ENCODE results near the gene TOGARAM2.

DNA sequence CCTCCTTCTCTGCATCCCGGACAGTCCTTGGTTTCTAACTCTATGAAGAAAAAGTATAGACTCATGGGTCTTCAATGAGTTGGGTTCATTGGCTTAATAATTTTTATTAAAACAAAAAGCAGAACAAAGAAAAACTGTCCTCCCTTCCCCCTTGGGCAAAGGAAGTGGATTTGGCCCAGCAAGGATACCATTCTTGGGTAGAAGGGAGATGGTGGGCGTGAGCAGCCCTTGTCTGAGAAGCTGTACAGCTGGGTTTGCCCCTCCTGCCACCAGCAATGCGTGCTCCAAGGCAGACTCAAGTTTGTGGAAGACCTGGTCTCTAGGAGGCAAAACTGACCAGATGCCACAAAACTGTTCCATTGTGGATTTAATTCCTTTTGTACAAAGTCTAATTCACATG lies 80.5 kb downstream of the TOGARAM2 start:
- TF ChIP-seq, protein P1, sequence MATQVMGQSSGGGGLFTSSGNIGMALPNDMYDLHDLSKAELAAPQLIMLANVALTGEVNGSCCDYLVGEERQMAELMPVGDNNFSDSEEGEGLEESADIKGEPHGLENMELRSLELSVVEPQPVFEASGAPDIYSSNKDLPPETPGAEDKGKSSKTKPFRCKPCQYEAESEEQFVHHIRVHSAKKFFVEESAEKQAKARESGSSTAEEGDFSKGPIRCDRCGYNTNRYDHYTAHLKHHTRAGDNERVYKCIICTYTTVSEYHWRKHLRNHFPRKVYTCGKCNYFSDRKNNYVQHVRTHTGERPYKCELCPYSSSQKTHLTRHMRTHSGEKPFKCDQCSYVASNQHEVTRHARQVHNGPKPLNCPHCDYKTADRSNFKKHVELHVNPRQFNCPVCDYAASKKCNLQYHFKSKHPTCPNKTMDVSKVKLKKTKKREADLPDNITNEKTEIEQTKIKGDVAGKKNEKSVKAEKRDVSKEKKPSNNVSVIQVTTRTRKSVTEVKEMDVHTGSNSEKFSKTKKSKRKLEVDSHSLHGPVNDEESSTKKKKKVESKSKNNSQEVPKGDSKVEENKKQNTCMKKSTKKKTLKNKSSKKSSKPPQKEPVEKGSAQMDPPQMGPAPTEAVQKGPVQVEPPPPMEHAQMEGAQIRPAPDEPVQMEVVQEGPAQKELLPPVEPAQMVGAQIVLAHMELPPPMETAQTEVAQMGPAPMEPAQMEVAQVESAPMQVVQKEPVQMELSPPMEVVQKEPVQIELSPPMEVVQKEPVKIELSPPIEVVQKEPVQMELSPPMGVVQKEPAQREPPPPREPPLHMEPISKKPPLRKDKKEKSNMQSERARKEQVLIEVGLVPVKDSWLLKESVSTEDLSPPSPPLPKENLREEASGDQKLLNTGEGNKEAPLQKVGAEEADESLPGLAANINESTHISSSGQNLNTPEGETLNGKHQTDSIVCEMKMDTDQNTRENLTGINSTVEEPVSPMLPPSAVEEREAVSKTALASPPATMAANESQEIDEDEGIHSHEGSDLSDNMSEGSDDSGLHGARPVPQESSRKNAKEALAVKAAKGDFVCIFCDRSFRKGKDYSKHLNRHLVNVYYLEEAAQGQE (IDR thresholded peaks at IDR 0.05; ENCODE audit: low read depth, low read length) = no peak
- TF ChIP-seq, protein P2, sequence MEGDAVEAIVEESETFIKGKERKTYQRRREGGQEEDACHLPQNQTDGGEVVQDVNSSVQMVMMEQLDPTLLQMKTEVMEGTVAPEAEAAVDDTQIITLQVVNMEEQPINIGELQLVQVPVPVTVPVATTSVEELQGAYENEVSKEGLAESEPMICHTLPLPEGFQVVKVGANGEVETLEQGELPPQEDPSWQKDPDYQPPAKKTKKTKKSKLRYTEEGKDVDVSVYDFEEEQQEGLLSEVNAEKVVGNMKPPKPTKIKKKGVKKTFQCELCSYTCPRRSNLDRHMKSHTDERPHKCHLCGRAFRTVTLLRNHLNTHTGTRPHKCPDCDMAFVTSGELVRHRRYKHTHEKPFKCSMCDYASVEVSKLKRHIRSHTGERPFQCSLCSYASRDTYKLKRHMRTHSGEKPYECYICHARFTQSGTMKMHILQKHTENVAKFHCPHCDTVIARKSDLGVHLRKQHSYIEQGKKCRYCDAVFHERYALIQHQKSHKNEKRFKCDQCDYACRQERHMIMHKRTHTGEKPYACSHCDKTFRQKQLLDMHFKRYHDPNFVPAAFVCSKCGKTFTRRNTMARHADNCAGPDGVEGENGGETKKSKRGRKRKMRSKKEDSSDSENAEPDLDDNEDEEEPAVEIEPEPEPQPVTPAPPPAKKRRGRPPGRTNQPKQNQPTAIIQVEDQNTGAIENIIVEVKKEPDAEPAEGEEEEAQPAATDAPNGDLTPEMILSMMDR (IDR thresholded peaks at IDR 0.05 in 2 of 3, conservative IDR thresholded peaks at IDR 0.05 in 1 of 3; ENCODE audit: control insufficient read depth in 2 of 3, extremely low read depth in 1 of 3, insufficient read depth in 1 of 3, low read depth in 3 of 3, low read length in 3 of 3) = no peak
- TF ChIP-seq SPI1 (IDR thresholded peaks at IDR 0.05; ENCODE audit: borderline replicate concordance, insufficient read depth, low read depth, low read length) (no peak), TAF1 (IDR thresholded peaks at IDR 0.05; ENCODE audit: borderline replicate concordance, low read depth, low read length) (no peak), RAD21 (IDR thresholded peaks at IDR 0.05; ENCODE audit: insufficient read depth, low read depth, low read length) (no peak), JUND (IDR thresholded peaks at IDR 0.05; ENCODE audit: low read depth, low read length) (no peak)
